Raji (cell line): ENCODE data around the gene HMCES.

Experiments used
- POLR2A ChIP-seq: IDR thresholded peaks from 2 replicates; pipeline ENCODE4 v1.6.1; 2011; ENCODE audit warnings: low read depth, low read length, control low read depth; ENCODE audit not compliant: insufficient read depth

HMCES gene

GRCh38 chr3:129320825-129321487, 42.3 kb downstream of the HMCES start:
- no peak for TF ChIP-seq POLR2A

- no peak for TF ChIP-seq POLR2A
Measured at GRCh38 chr3:129321887-129322286, 43.2 kb downstream of the HMCES start.

DNA sequence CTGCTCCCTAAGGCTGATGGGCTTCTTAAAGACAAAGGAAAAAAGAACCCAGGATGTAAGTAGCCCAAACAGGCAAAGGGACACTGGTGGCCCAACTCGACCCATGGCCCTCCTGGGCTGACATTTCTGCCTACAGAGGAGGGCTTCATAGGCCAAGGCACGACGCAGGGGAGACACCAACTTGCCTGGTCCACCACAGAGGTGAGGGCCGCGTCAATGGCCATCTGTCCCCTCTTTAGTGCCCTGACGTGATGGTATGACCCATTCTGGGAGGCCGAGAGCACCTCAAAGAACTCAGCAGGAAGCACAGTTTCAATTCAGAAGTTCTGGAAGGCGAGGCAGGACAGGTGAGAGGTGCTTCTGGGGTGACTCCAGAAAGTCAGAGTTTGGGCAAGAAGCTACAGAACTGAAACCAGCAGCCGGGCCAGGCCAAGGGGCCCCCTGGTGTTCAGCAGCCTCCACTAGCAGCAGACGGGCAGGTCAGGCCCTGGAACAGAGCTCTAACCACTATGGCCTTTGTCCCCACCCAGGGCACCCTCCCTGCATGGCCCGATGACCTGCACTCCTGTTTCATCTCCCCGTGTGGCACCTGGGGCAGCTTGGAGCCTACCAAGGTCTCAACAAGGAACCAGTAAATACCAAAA, 45.1 kb downstream of the HMCES start:
- no peak for TF ChIP-seq POLR2A

- TF ChIP-seq POLR2A, result no peak
Measured at GRCh38 chr3:129324855-129325254, 46.2 kb downstream of the HMCES start.

DNA sequence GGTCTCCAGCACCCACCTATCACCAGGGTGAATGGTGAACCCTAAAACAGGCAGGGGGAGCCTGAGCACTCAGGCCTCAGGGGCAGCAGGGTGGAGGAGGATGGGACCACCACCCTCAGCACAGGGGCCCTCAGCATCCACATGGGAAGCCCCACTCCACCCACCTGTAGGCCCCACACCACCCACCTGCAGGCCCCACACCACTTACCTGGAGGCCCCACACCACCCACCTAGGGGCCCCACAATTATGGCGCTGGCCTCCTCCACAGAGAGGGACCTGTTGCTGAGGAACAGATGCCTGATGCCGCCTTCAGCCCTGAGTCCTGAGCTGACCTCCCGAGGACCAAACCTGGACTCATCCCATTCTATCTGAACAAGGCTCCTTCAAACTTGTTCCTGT, 46.7 kb downstream of the HMCES start:
- TF ChIP-seq POLR2A, result no peak

DNA sequence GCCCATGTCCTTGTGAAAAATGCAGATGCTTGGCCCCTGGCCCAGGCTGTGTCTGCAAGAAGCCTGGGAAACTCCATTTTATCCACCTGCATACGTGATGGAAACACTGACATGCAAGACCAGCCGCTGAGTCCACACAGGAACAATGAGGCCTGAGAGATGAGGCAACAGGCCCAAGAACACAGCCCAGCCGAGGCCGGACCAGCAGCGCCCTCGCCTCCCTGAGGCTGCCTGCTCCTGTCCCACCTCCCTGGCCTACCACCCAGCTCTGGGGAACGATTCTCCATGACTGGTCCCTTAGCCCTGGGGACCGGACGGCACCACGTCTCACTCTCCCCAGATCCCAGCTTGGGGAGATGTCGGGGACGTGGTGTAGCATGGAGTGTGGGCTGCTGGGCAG, 47.5 kb downstream of the HMCES start:
- TF ChIP-seq POLR2A, result no peak

- TF ChIP-seq POLR2A, result no peak
Measured at GRCh38 chr3:129326595-129326994, 47.9 kb downstream of the HMCES start.

GRCh38 chr3:129327510-129327909, 48.8 kb downstream of the HMCES start:
- TF ChIP-seq POLR2A, result no peak

DNA sequence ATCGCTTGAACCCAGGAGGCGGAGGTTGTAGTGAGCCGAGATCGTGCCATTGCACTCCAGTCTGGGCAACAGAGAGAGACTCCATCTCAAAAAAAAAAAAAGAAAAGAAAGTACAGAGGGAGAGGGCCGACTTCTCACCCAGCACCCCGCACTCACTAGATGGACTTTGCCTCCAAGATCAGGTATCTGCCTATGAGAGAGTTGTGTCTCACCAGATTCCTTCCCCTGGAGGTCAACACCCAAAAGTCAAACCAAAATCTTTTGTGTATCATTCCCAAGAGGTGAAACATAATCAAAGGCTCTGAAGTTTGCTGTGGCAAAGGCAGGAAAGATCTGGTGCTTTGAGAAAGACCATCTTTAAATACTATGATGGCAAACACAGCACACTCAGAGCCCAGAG, 51.2 kb downstream of the HMCES start:
- TF ChIP-seq POLR2A, result no peak

DNA sequence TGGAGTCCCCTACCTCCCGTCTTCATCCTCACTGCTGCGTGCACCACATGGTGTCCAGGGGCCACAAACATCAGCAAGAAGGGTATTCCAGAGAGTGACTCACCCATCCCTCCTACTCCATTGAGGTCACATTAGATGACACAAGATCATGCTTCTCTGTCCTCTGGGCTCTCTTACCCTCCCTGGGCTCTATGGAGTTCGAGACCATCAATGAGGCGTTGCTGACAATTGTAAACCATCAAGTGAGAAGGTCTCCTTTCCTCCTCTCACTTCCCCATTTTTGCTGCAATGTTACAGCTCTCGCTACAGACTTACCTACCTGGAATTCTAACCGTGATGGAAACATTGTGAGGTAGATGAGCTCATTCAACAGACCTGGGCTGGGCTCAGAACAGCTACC, 51.7 kb downstream of the HMCES start:
- TF ChIP-seq POLR2A, result no peak

- no peak for TF ChIP-seq POLR2A
Measured at GRCh38 chr3:129333891-129334290, 55.2 kb downstream of the HMCES start.

DNA sequence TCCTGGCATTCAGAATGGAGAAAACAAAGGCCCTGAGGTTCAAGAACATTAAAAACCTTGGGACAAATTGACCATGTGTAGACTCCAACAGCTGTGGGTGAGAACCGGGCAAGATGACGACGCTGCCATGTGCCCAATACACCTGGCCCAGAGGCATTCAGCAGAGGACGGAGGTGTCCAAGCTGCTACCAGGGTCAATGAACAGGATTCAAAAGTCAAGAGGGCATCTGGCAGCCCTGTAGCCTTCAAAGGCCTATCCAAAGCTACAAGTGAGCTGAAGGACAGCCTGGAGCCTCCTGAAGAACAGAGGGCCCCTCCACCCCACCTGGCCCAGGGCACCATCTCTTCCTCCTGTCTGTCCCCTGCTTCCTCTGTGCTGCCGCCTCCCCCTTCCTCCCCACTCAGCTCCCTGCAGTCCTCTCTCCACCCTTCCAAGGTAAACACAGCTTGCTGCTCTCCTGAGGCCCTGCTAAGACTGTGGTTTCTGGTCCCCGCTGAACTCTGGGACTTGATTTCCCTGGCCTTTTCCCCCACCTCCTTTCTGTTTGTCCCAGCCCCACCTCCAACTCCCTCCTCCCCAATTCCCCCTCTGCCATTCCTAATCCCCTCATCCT, 57.5 kb downstream of the HMCES start:
- TF ChIP-seq POLR2A, result no peak

DNA sequence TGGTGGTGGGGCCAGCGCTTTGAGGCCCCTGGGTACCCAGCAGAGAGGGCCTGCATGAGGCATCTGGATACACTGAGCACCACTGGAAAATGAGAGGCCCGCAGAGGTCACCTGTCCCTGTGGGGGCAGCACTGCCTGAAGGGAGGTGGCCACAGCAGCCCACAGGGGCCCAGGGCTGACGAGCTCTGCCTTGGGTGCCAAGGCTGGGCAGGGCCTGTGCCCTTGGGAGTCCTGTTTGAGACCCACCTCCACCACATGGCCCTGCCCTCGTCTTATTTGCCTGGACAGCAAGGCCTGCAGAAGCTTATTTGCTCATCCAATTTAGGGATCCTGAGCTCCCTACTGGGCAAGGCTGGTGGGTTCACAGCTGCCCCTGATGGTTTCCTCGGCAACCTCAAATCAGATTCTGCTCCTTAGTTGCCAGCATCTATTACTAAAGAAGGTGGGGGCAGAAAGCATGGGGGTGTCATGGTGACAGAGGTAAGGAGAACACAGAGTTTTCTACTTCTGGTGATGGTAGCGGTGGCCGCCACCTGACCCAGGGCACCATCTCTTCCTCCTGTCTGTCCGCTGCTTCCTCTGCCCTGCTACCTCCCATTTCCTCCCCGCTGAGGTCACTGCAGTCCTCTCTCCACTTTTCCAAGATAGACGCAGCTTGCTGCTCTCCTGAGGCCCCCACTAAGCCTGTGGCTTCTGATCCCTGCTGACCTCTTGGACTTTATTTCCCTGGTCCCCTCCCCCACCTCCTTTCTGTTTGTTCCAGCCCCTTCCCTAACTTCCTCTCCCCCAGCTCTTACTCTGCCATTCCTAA, 62.9 kb downstream of the HMCES start:
- TF ChIP-seq POLR2A, result no peak

GRCh38 chr3:129343643-129344360, 65.1 kb downstream of the HMCES start:
- no peak for TF ChIP-seq POLR2A
